ENCODE data around the gene BCL2L15.
A peak's percentile ranks its signal among the peaks of the same experiment; 100 is the strongest.

Gene BCL2L15

GRCh38 chr1:113905435-113905861 is 18.1 kb upstream of the BCL2L15 start:
- DNase-seq (ENCODE audit: low read depth in 2 of 2): peak in 1 of 2 experiments; percentile 24

DNA sequence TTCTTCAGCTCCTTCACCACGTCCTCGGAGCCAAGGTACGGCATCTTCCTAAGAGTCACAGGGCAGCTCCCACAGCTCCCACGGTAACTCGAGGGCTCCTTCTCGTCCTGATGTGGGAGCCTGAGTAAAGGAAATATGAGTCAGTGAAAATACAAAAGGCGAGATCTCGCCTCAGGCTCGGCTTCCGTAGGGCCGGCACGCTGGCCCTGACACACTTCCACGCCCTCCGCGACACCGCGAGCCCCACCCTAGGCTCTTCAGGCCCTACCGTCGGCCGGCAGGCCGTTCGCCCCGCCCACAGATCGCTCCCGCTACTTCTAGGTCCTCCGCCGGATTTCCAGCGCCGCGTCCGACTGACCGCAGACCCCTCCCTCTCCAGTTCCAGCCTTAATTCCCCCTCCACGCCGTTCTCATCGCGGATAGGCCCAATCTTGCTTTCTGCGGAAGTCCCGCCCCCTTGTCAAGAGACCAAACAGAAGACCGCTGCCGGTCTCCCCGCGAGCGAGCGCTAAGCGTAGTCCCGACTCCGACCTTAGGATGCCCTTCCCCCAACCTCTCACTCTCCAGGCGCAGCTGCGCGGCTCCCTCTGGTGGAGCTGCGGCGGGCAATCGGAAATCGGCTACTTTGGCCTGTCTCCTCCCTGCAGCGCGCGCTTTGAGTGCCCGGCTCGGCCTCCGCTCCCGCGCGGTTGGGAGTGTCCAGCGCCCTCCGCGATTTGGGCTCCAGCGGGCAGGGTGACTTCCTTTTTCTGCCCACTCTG is 17.5 kb upstream of the BCL2L15 start, which contains the start of the genes AP4B1 and DCLRE1B:
TSS of gene AP4B1 (minus strand) at position 126 of the 761 bp plus-strand sequence. CDS start at position 44, 82 bp downstream.
TSS of gene DCLRE1B (plus strand) at position 653 of the 761 bp plus-strand sequence. CDS start 261 bp downstream, outside the sequence.
- DNase-seq (ENCODE audit: low read depth in 2 of 2): peak; percentile 92 to 97

DNA sequence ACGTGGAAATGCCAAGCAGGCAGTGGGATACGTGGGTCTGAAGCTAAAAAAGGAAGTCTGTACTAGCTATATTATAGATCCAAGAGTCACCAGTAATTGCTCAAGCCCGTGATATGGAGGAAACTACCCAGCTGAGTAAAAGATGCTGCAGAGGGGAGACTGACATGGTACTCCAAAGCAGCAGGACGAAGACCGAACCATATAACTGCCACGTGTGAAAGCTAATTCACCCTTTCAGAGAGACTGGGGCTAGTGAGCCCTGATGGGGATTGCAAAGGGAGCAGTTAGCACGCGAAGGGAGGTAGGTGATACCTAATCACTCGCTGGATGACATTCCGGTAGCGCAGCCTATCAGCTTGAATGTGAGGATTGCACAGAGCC is 16.9 kb upstream of the BCL2L15 start:
- peak in 1 of 2 experiments; percentile 2 for DNase-seq (ENCODE audit: low read depth in 2 of 2)

- no peak for DNase-seq (ENCODE audit: low read depth in 2 of 2)
Measured at GRCh38 chr1:113903501-113904292, 16.3 kb upstream of the BCL2L15 start.

DNA sequence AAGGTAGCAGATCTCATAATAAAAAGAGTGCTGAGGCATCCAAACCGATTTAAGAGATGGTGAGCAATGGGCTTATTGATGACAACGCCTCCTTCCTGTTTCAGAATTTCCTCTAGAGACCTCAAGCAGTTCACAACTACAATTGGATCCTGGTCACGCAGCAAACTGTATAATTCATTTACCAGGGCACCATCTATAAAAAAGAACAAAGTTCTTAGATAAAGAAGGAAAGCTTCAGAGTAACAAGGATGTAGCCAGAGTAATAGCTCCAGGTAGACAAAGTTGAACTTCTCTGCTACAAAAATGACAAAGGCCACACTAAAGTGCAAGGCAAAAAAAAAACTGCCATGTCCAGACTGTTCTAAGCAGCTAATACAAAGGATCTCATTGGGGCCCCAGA is 13.8 kb upstream of the BCL2L15 start:
- DNase-seq (ENCODE audit: low read depth in 2 of 2): no peak

GRCh38 chr1:113899111-113899510 is 11.7 kb upstream of the BCL2L15 start:
- DNase-seq (ENCODE audit: low read depth in 2 of 2): no peak

DNA sequence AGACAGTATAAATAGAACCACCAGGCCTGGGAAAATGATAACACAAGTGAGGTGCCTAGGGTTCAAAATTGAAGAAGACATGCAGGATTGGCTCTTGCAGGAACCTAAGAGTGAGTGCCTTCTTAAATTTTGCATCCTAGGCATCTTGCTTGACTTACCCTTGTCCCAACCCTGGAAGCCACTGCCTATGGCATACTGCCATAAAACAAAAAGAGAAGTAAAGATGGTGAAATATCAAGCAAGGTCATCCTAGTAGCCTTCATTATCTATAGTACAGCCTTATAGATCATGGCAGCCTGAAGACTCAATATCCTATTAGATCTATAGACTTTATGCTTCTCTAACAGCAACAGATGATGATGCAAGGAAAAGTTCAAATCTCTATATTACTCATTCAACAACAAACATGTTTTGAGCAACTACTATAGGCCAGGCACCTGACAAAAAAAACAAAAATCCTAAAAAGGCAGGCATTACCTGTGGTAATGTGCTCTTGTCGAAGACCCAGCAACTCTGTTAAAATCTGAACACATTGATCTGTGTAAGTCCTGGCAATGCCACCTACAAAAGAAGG is 10.9 kb upstream of the BCL2L15 start:
- no peak for DNase-seq (ENCODE audit: low read depth in 2 of 2)

- no peak for DNase-seq (ENCODE audit: low read depth in 2 of 2)
Measured at GRCh38 chr1:113895961-113896360, 8.6 kb upstream of the BCL2L15 start.

GRCh38 chr1:113895098-113895497 is 7.7 kb upstream of the BCL2L15 start:
- no peak for DNase-seq (ENCODE audit: low read depth in 2 of 2)

DNA sequence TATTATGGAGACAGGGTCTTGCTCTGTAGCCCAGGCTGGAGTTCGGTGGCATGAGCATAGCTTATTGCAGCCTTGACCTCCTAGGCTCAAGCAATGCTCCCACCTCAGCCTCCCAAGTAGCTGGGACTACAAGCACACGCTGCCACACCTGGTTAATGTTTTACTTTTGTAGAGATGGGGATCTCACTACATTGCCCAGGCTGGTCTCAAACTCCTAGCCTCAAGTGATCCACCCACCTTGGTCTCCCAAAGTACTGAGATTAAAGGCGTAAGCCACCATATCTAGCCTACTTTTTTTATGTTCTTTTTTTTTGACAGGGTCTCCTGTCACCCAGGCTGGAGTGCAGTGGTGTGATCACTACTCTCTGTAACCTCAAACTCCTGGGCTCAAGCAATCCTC is 5.9 kb upstream of the BCL2L15 start:
- no peak for DNase-seq (ENCODE audit: low read depth in 2 of 2)

DNA sequence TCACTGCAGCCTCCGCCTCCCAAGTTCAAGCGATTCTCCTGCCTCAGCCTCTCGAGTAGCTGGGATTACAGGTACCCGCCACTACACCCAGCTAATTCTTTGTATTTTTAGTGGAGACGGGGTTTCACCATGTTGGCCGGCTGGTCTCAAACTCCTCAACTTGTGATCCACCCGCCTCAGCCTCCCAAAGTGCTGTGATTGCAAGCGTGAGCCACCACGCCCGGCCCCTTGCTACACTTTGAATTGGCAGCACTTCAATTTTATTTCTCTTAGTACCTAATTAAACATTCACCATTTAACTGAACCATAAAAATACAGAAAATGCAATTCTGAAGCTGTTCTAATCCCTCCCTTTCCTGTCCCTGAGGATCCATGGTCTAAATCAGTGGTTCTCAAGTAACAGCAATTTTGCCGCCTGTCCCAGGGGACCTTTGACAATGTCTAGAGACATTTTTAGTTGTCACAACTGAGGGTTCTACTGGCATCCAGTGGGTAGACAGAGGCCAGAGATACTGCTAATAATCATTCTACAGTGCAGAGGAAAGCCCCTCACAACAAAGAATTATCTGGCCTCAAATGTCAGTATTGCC is 4.3 kb upstream of the BCL2L15 start:
- no peak for DNase-seq (ENCODE audit: low read depth in 2 of 2)

GRCh38 chr1:113890816-113891215 is 3.4 kb upstream of the BCL2L15 start:
- no peak for DNase-seq (ENCODE audit: low read depth in 2 of 2)

DNA sequence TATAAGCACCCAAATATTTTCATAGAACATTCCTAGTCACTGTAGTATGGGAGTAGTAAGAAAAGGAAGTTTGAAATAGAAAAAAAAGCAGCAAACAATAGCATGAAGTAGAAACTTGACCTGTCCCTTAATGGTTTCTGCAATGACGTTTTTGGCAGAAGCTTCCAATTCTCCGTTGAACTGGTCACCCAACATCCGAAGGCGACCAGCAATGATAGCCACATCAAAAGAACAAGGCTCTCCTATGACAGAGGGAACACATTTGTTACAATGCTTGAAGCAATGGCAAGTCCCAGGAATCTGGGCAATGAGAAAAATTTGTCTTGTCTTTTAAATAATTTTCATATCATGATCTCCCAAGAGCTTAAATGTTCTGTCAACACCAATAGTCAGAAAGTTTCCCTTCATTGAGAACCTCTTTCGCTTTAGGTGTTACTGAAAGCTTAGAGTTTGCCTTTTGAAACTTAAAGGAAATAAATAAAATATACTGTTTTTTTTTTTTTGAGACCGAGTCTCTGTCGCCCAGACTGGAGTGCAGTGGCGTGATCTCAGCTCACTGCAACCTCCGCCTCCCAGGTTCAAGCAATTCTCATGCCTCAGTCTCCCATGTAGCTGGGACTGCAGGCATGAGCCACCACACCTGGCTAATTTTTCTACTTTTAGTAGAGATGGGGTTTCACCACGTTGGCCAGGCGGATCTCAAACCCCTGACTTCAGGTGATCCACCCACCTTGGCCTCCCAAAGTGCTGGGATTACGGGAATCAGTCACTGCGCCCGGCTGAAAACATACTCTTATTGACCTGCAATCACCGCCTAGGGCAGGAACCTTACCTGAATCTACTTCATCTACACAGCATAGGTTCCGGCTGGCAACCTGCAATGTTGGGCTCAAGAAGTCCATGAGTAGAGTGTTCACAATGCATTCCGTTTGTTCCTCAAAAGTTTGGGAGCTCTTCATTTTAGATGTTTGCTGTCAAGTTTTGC is 672 bp downstream of the BCL2L15 start:
- DNase-seq (ENCODE audit: low read depth in 2 of 2): no peak

DNA sequence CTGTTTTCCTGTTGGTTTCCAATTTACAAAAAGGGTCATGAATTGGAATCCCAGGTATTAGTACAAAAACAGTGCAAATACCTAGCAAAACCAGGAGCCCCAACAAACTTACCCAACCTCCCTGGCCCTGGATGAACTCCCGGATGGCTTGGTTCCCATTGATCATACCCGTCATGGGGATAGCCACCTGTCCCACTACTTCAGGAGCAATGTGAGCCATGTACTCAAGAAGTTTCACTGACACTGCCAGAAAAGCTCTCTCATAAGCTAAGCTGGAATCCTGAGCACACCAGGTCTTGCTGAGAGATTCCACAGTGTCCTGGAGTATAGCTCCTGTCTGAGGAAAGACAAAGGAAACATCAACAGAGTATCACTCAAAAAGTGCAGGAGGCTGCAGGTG is 5.7 kb downstream of the BCL2L15 start:
- DNase-seq (ENCODE audit: low read depth in 2 of 2): no peak

DNA sequence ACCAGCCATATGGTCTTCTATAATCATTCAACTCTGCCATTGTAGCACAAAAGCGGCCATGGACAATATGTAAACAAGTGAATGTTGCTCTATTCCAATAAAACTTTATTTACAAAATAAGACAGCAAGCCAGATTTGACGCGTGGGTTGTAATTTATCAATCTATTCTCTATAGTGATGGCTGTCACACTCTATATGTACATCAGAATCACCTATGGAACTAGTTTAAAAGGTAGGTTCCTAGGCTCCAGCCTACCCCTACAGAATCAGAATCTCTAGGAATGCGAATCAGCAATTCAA is 7.7 kb downstream of the BCL2L15 start:
- DNase-seq (ENCODE audit: low read depth in 2 of 2): no peak

GRCh38 chr1:113876176-113876575 is 11.2 kb downstream of the BCL2L15 start:
- DNase-seq (ENCODE audit: low read depth in 2 of 2): no peak

DNA sequence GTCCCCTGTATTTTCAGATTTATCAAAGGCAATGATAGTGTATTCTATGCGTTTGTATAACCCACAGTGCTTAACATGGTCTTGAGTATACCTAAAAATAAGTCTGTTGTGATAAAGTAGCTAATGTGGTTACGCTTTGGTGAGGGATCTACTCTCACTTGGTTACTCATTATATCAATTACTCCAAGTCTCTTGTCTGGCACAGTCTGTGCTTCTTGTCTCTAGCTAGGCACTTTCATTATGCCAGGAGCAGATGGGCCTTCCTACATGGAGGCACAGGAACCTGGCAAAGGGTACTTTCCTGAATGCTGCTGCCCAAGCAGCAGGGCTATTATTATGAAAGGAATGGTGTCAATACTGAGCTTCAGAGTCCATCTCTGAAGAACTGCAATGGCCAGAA is 11.7 kb downstream of the BCL2L15 start:
- DNase-seq (ENCODE audit: low read depth in 2 of 2): no peak

GRCh38 chr1:113874012-113874879 is 13.1 kb downstream of the BCL2L15 start:
- no peak for DNase-seq (ENCODE audit: low read depth in 2 of 2)

GRCh38 chr1:113872219-113872935 is 15.0 kb downstream of the BCL2L15 start:
- DNase-seq (ENCODE audit: low read depth in 2 of 2): no peak

Data from stimulated activated CD4-positive, alpha-beta T cell treated with anti-CD3 and anti-CD28 coated beads, Interleukin-12 subunit alpha, Interleukin-12 subunit beta, amount 100 ng/mL, for 24 hours (primary cell).